ENCODE data around the gene ST6GALNAC5. TPM values are rescaled to one million over a fixed set of nuclear protein-coding genes. Genes with fewer than 3 reads are reported as not detected.

ST6GALNAC5 gene
- total RNA-seq, 1 donor from 2014 or later, result 1.3 TPM

DNA sequence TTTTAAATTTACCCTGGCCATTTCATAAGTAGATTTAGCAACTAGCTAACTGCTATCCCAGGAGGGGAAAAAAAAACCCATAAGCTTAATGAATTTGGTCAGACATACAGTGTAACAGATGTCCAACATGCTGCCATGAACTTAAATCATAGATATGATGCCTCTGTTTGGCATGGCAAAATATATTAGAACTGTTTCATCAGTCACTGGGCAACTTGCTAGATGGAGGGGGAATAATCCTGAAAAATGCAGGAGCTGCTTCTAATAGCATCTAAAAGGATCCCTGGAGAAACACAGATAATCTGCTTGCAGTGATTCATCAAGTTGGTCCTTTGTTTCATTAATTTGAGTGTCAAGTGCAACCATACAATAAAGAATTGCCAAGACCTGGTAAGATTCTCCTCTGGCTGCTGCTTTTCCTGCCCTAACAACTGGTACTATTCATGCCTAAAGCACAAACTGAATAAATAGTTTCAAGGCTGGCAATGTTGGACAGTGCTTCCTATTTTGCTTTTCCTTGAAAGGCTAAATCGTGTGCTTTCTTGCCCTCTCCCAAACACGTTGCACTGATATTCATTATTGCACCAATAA, 1.5 kb upstream of the ST6GALNAC5 start:
- DNase-seq (ENCODE audit: low read depth), result no peak
- H3K4me3 ChIP-seq (ENCODE audit: low read depth, low read length), result no peak overlapping the region
- TF ChIP-seq, protein P1, sequence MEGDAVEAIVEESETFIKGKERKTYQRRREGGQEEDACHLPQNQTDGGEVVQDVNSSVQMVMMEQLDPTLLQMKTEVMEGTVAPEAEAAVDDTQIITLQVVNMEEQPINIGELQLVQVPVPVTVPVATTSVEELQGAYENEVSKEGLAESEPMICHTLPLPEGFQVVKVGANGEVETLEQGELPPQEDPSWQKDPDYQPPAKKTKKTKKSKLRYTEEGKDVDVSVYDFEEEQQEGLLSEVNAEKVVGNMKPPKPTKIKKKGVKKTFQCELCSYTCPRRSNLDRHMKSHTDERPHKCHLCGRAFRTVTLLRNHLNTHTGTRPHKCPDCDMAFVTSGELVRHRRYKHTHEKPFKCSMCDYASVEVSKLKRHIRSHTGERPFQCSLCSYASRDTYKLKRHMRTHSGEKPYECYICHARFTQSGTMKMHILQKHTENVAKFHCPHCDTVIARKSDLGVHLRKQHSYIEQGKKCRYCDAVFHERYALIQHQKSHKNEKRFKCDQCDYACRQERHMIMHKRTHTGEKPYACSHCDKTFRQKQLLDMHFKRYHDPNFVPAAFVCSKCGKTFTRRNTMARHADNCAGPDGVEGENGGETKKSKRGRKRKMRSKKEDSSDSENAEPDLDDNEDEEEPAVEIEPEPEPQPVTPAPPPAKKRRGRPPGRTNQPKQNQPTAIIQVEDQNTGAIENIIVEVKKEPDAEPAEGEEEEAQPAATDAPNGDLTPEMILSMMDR (conservative IDR thresholded peaks at IDR 0.05; ENCODE audit: low read depth, low read length), result no peak

DNA sequence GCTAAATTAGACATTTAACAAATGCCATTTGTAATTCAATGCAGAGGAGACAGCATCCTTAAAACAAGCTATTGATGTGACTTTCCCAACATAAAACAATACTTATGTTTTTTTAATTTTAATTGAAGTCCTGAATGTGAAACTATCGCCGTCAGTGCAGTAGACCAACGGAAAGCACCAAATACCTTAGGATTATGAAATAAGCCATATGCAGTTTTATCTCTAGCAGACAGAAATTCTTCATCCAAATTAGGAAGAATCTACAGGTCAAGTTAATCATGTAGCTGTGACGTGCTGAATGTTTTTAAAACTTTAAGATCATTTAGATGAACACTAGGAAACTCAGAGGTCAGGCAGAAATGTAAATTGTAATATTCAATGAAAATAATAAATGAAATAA, 714 bp upstream of the ST6GALNAC5 start:
- TF ChIP-seq, protein P1 (conservative IDR thresholded peaks at IDR 0.05; ENCODE audit: low read depth, low read length), result no peak
- no peak for DNase-seq (ENCODE audit: low read depth)
- no peak overlapping the region for H3K4me3 ChIP-seq (ENCODE audit: low read depth, low read length)

DNA sequence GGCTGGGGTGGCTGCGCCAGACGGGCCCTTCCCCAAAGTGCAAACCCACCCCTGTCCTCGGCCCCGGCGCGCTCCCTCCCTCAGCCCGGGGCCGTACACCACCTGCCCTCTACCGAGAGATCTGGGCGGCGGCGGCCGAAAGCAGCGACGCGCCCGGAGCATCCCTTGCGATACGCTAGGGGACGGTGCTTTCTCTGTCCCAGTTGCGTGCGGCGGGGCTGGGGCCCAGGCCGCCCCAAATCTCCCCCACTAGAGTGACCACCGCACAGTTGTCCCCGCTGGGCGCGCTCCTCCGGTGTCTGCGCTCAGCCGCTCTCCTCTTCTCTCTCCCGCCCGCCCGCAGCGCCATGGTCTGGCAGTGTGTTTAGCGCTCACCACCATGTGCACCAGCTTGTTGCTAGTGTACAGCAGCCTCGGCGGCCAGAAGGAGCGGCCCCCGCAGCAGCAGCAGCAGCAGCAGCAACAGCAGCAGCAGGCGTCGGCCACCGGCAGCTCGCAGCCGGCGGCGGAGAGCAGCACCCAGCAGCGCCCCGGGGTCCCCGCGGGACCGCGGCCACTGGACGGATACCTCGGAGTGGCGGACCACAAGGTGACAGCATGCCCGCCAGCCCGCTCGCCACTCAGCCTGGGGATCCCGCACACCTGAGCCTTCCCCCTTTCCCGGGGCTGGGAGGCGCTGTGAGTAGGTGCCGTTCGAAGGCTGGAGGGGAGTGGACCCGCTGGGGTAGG, 1.0 kb downstream of the ST6GALNAC5 start:
- DNase-seq (ENCODE audit: low read depth), result no peak
- peak overlapping the region; percentile 58 for H3K4me3 ChIP-seq (ENCODE audit: low read depth, low read length)
- TF ChIP-seq, protein P1 (conservative IDR thresholded peaks at IDR 0.05; ENCODE audit: low read depth, low read length), result peak; percentile 18

DNA sequence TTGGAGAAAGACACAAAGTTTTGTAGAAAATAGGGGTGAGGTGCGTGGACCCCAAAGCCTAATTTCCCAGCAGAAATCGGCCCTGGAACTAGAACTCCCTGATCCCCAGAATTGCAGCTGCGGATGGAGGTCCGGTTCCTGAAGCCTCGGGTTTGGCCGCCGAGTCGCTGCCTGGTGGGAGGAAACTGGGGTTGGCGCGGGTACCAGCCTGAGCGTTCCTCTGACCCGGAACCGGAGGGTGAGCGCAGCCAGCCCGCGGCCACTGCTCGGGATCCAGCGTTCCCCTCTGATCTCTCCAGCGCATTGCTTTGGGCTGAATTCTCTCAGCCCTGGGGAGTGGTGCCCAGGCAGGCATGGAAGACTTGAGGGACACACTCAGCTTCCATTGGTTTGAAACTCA, 1.6 kb downstream of the ST6GALNAC5 start:
- TF ChIP-seq, protein P1 (conservative IDR thresholded peaks at IDR 0.05; ENCODE audit: low read depth, low read length), result no peak
- DNase-seq (ENCODE audit: low read depth), result no peak
- H3K4me3 ChIP-seq (ENCODE audit: low read depth, low read length), result peak overlapping the region; percentile 58

DNA sequence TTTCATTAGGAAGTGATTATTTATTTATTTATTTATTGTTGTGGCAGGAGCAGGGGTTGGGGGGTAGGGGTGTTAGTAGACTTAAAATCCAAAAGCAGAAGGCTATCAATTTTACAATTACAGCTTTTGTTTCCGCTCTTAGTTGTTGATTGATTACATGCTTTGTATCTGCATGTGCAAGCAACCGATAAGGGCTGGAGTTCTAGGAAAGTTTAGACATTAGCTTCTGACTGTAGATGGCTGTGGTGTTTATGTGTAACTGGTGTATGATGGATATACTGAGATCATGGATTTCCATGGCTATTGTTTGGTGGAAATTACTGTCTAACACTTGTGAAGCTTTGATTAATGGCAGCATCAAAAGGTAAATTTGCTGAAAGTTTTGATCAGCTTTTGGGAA, 2.8 kb downstream of the ST6GALNAC5 start:
- no peak for DNase-seq (ENCODE audit: low read depth)
- H3K4me3 ChIP-seq (ENCODE audit: low read depth, low read length), result no peak overlapping the region
- TF ChIP-seq, protein P1 (conservative IDR thresholded peaks at IDR 0.05; ENCODE audit: low read depth, low read length), result no peak

DNA sequence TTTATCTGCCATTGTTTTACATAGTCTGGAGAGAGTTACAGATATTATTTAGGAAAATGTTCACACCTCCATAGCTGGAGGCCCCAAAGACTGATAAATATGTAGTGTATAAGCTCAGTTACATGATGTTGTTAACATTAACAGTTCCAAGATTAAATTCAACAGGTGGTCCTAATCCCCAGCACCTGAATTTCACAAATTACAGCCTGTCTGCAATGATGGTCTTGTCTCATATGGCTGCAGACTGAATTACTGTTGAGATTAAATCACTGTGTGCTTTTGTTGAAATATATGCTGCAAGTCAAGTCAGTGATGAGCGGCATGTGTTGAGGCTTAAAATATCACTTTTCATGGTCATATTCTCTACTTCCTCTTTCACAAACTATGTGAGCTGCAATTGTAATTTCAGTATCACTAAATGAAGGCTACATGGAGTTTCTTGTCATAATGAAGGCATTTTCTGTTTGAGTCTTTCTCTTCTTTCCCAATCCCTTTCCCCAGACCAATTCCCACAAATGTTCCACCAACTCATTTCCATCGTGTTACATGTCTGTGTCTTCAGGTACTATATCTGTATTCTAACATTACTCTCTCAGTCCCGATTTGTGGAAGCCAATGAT, 4.2 kb downstream of the ST6GALNAC5 start:
- TF ChIP-seq, protein P1 (conservative IDR thresholded peaks at IDR 0.05; ENCODE audit: low read depth, low read length), result no peak
- no peak overlapping the region for H3K4me3 ChIP-seq (ENCODE audit: low read depth, low read length)
- no peak for DNase-seq (ENCODE audit: low read depth)

All from epithelial cell of proximal tubule (primary cell).